IMR-90 (cell line): ENCODE data around the gene MAPK10. TPM values are rescaled to one million over a fixed set of nuclear protein-coding genes. Genes with fewer than 3 reads are reported as not detected.

Experiments used
- ATAC-seq: fragments of 200-7000 bp; cut with Tn5 transposase; 2 replicates; pipeline ENCODE4 v1.9.1; 2020; ENCODE audit warnings: low read depth, mild to moderate bottlenecking, moderate library complexity
- BruUV-seq: library from RNA; stranded (reverse); fragments of 400-500 nt; replicated peaks from 2 replicates; lab custom pipeline; 2021; lab: Mats Ljungman, UMichigan
- CTCF ChIA-PET: fragments of 300-600 bp; formaldehyde crosslinking; extraction: SDS; loops from one replicate; lab custom pipeline; 2021; ENCODE audit warnings: antibody characterized with exemption; lab: Yijun Ruan, JAX
- POLR2A ChIA-PET: fragments of 300-600 bp; sonication (Branson Sonifier 250); formaldehyde crosslinking; loops from one replicate; lab custom pipeline; 2022; ENCODE audit warnings: antibody characterized with exemption; ENCODE audit not compliant: unreplicated experiment; lab: Charles Lee
- DNase-seq: peaks from one replicate; pipeline ENCODE4 v3.0.0; 2013
- H2AFZ ChIP-seq: replicated peaks from 2 replicates; pipeline ENCODE3; 2013; ENCODE audit warnings: low read length, mild to moderate bottlenecking; ENCODE audit not compliant: poor library complexity
- H2AK5ac ChIP-seq: 2 replicates; pipeline ENCODE4 v1.6.1; 2013; ENCODE audit warnings: low read depth, low read length, inconsistent platforms
- H2AK9ac ChIP-seq: replicated peaks from 2 replicates; pipeline ENCODE3; 2013; ENCODE audit warnings: mild to moderate bottlenecking, low read depth, low read length, moderate library complexity; ENCODE audit not compliant: poor library complexity
- H2BK120ac ChIP-seq: 2 replicates; pipeline ENCODE4 v1.6.1; 2013; ENCODE audit warnings: low read depth, low read length, inconsistent platforms
- H2BK15ac ChIP-seq: 3 replicates; pipeline ENCODE4 v1.6.1; 2013; ENCODE audit warnings: low read depth, low read length, inconsistent platforms
- H2BK20ac ChIP-seq: 2 replicates; pipeline ENCODE4 v1.6.1; 2013; ENCODE audit warnings: low read depth, mild to moderate bottlenecking, inconsistent platforms, low read length, moderate library complexity
- H2BK5ac ChIP-seq: 2 replicates; pipeline ENCODE4 v1.6.1; 2013; ENCODE audit warnings: mild to moderate bottlenecking, low read depth, low read length, inconsistent platforms; ENCODE audit not compliant: poor library complexity, severe bottlenecking
- H3K14ac ChIP-seq: replicated peaks from 2 replicates; pipeline ENCODE4 v1.6.1; 2013; ENCODE audit warnings: low read depth, low read length, inconsistent platforms
- H3K18ac ChIP-seq: 2 replicates; pipeline ENCODE4 v1.6.1; 2013; ENCODE audit warnings: low read depth, low read length, control low read depth
- H3K23ac ChIP-seq: 2 replicates; pipeline ENCODE4 v1.6.1; 2013; ENCODE audit warnings: low read depth, low read length, inconsistent platforms
- H3K27ac ChIP-seq: 2 replicates; pipeline ENCODE4 v1.5.1; 2013; ENCODE audit warnings: mild to moderate bottlenecking, control low read depth, low read length; ENCODE audit not compliant: insufficient read depth
- H3K27me3 ChIP-seq: 2 replicates; pipeline ENCODE4 v1.6.1; 2013; ENCODE audit warnings: low read length; ENCODE audit not compliant: control insufficient read depth, insufficient read depth
- H3K36me3 ChIP-seq: 2 replicates; pipeline ENCODE4 v1.6.1; 2013; ENCODE audit warnings: low read length, mixed read lengths; ENCODE audit not compliant: control insufficient read depth, insufficient read depth
- H3K4ac ChIP-seq: 2 replicates; pipeline ENCODE4 v1.6.1; 2013; ENCODE audit warnings: low read depth, low read length, inconsistent platforms
- H3K4me1 ChIP-seq: 2 replicates; pipeline ENCODE4 v1.6.1; 2013; ENCODE audit warnings: low read length, mixed read lengths; ENCODE audit not compliant: control insufficient read depth, insufficient read depth
- H3K4me2 ChIP-seq: 2 replicates; pipeline ENCODE4 v1.6.1; 2013; ENCODE audit warnings: low read depth, mild to moderate bottlenecking, control low read depth, low read length, moderate library complexity
- H3K4me3 ChIP-seq: 2 replicates; pipeline ENCODE4 v1.5.1; 2013; ENCODE audit warnings: low read depth, mild to moderate bottlenecking, control low read depth, low read length, moderate library complexity; ENCODE audit not compliant: insufficient read depth
- H3K56ac ChIP-seq: 2 replicates; pipeline ENCODE4 v1.6.1; 2013; ENCODE audit warnings: low read length, inconsistent platforms; ENCODE audit not compliant: insufficient read depth; ENCODE audit errors: extremely low read depth
- H3K79me1 ChIP-seq, 2 experiments: 2 replicates each; pipeline ENCODE4 v1.6.1; 2013; ENCODE audit warnings: low read length in 2 of 2, inconsistent platforms in 1 of 2, low read depth in 1 of 2
- H3K9ac ChIP-seq: 2 replicates; pipeline ENCODE4 v1.6.1; 2013; ENCODE audit warnings: low read depth, low read length, control low read depth
- H3K9me1 ChIP-seq: 2 replicates; pipeline ENCODE4 v1.6.1; 2013; ENCODE audit warnings: low read length, inconsistent platforms; ENCODE audit not compliant: insufficient read depth
- H3K9me3 ChIP-seq: 2 replicates; pipeline ENCODE4 v1.6.1; 2013; ENCODE audit warnings: low read length; ENCODE audit not compliant: control insufficient read depth, insufficient read depth
- H4K20me1 ChIP-seq: 2 replicates; pipeline ENCODE4 v1.6.1; 2013; ENCODE audit warnings: low read length, inconsistent platforms; ENCODE audit not compliant: insufficient read depth
- H4K5ac ChIP-seq: 2 replicates; pipeline ENCODE4 v1.6.1; 2013; ENCODE audit warnings: mild to moderate bottlenecking, low read depth, low read length, control low read depth
- H4K8ac ChIP-seq, 2 experiments: 2 replicates each; pipeline ENCODE4 v1.6.1; 2013; ENCODE audit warnings: low read depth in 2 of 2, low read length in 2 of 2, control low read depth in 1 of 2, inconsistent platforms in 1 of 2
- H4K91ac ChIP-seq: 2 replicates; pipeline ENCODE4 v1.6.1; 2013; ENCODE audit warnings: low read depth, low read length, inconsistent platforms; ENCODE audit not compliant: insufficient read depth
- BHLHE40 ChIP-seq: fragments of 150-350 bp; IDR thresholded peaks from 2 replicates; pipeline ENCODE4 v1.6.1; 2016; ENCODE audit warnings: mild to moderate bottlenecking, low read depth, low read length
- CEBPB ChIP-seq: IDR thresholded peaks from 2 replicates; pipeline ENCODE4 v1.6.1; 2012; ENCODE audit warnings: low read depth, low read length, improper control_type of control experiment
- CHD1 ChIP-seq: IDR thresholded peaks from 2 replicates; pipeline ENCODE4 v1.6.1; 2012; ENCODE audit warnings: low read depth, low read length, improper control_type of control experiment
- ELK1 ChIP-seq: fragments of 150-350 bp; IDR thresholded peaks from 2 replicates; pipeline ENCODE4 v1.6.1; 2016; ENCODE audit warnings: low read depth, mild to moderate bottlenecking, low read length, moderate library complexity, borderline replicate concordance
- FOS ChIP-seq: fragments of 150-350 bp; IDR thresholded peaks from 2 replicates; pipeline ENCODE4 v1.6.1; 2016; ENCODE audit warnings: low read depth, low read length
- MAFK ChIP-seq: IDR thresholded peaks from 2 replicates; pipeline ENCODE4 v1.6.1; 2012; ENCODE audit warnings: low read depth, low read length, improper control_type of control experiment
- MAZ ChIP-seq: IDR thresholded peaks from 2 replicates; pipeline ENCODE4 v1.6.1; 2012; ENCODE audit warnings: low read depth, mild to moderate bottlenecking, low read length, improper control_type of control experiment, moderate library complexity, borderline replicate concordance
- MXI1 ChIP-seq: IDR thresholded peaks from 2 replicates; pipeline ENCODE4 v1.6.1; 2012; ENCODE audit warnings: low read depth, mild to moderate bottlenecking, low read length, moderate library complexity, borderline replicate concordance
- NFE2L2 ChIP-seq: fragments of 150-350 bp; IDR thresholded peaks from 2 replicates; pipeline ENCODE4 v1.6.1; 2016; ENCODE audit warnings: low read depth, mild to moderate bottlenecking, low read length
- POLR2A ChIP-seq: IDR thresholded peaks from 2 replicates; pipeline ENCODE4 v1.6.1; 2012; ENCODE audit warnings: mild to moderate bottlenecking, low read depth, low read length
- RAD21 ChIP-seq: IDR thresholded peaks from 2 replicates; pipeline ENCODE4 v1.6.1; 2012; ENCODE audit warnings: low read length, improper control_type of control experiment
- RCOR1 ChIP-seq: IDR thresholded peaks from 2 replicates; pipeline ENCODE4 v1.6.1; 2012; ENCODE audit warnings: mild to moderate bottlenecking, low read length, improper control_type of control experiment; ENCODE audit not compliant: insufficient replicate concordance
- RFX5 ChIP-seq: IDR thresholded peaks from 2 replicates; pipeline ENCODE4 v1.8.0; 2012; ENCODE audit warnings: low read depth, mild to moderate bottlenecking, low read length, moderate library complexity
- SMC3 ChIP-seq: fragments of 150-350 bp; IDR thresholded peaks from 2 replicates; pipeline ENCODE4 v1.6.1; 2016; ENCODE audit warnings: low read depth, mild to moderate bottlenecking, antibody characterized with exemption, low read length, moderate library complexity
- WGBS, 2 experiments: methylation state at CpG; one replicate each; pipeline versions ENCODE4 v1.1.5 to v1.1.7; 2013; ENCODE audit warnings: missing lambda C conversion rate in 2 of 2; ENCODE audit not compliant: insufficient read length in 1 of 2; ENCODE audit errors: extremely low coverage in 2 of 2; 5-methylcytosine and 5-hydroxymethylcytosine counted together
- dilution Hi-C: fragments of 300-500 bp; cut with HindIII; formaldehyde crosslinking; loops from one replicate; pipeline ENCODE4 v1.14.3; 2018; ENCODE audit warnings: low sequenced_read_pairs; ENCODE audit not compliant: unreplicated experiment
- in situ Hi-C: fragments of 300-500 bp; cut with MboI; formaldehyde crosslinking; loops from 3 replicates; pipeline ENCODE4 v1.14.3; 2019; ENCODE audit warnings: low sequenced_read_pairs, inconsistent platforms, mixed read lengths
- intact Hi-C: fragments of 100-400 bp; cut with micrococcal nuclease; formaldehyde crosslinking; loops from 2 replicates; pipeline ENCODE4 v1.10.0; 2022
- polyA plus RNA-seq, 3 experiments: library from polyadenylated mRNA; depleted of rRNA; stranded (reverse); fragments of >200 nt; gene quantifications; 2 replicates each; pipeline ENCODE4 v1.2.3, GENCODE V29; 2012; ENCODE audit warnings: low replicate concordance in 1 of 3
- total RNA-seq: library from RNA; depleted of rRNA; stranded (reverse); fragments of >200 nt; gene quantifications from 2 replicates; pipeline ENCODE4 v1.2.3, GENCODE V29; 2012
- TF ChIP-seq, protein P1 (sequence below): fragments of 150-350 bp; IDR thresholded peaks from 2 replicates; pipeline ENCODE4 v1.6.1; 2017; ENCODE audit warnings: mild to moderate bottlenecking, antibody characterized with exemption, low read length, low read depth
- TF ChIP-seq, protein P2 (sequence below): conservative IDR thresholded peaks from 2 replicates; pipeline ENCODE4 v1.5.1; 2012; ENCODE audit warnings: mild to moderate bottlenecking, low read depth, low read length, improper control_type of control experiment

The MAPK10 gene
- total and polyA plus RNA-seq, 2 of the 4 experiments (the other 2 are of a cell fraction), result 2.8 to 6.5 TPM

DNA sequence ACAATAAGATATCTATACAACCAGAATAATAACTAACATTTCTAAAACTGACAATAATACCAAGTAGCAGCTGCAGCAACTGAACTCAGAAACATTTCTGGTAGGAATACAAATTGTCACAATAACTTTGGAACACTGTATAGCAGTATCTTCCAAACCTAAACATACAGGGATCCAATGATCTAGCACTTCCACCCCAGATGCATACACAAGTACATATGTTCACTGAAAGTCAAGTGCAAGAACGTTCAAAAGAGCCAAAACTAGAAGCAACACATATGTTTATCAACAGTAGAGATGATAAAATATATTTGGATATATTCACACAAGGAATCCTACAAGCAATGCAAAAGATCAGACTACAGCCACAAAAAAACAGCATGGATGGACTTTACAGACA lies 46.2 kb downstream of the MAPK10 start:
- Histone ChIP-seq H3K36me3 (no peaks in the 10 kb centered on the region), H2BK5ac (no peak overlapping the region), H2AK5ac (no peak overlapping the region), H4K5ac (no peak overlapping the region), H3K56ac (no peak overlapping the region), H3K14ac (no peak overlapping the region), H3K79me1 (no peaks in the 10 kb centered on the region), H2AFZ (no peak overlapping the region), H4K20me1 (no peaks in the 10 kb centered on the region), H4K8ac (no peak overlapping the region), H3K23ac (no peak overlapping the region), H3K4me3 (no peak overlapping the region), H3K18ac (no peak overlapping the region), H2AK9ac (no peak overlapping the region), H3K27me3 (no peaks in the 10 kb centered on the region), H4K91ac (no peak overlapping the region), H3K4me2 (no peak overlapping the region), H2BK15ac (no peak overlapping the region), H3K4ac (no peak overlapping the region), H3K4me1 (no peaks in the 10 kb centered on the region), H2BK20ac (no peak overlapping the region), H3K9me1 (no peaks in the 10 kb centered on the region), H3K9me3 (no peaks in the 10 kb centered on the region), H2BK120ac (no peak overlapping the region), H3K9ac (no peak overlapping the region), H3K27ac (no peak overlapping the region)
- no peak for ATAC-seq
- POLR2A ChIA-PET, result no interaction called here
- dilution Hi-C loops, result no loop called here
- BruUV-seq, result no TSS peak
- CTCF ChIA-PET, result no interaction called here
- TF ChIP-seq MAZ (no peak), RFX5 (no peak), RCOR1 (no peak), ELK1 (no peak), CEBPB (no peak), FOS (no peak), POLR2A (no peak), NFE2L2 (no peak), RAD21 (no peak), MXI1 (no peak), BHLHE40 (no peak), SMC3 (no peak), MAFK (no peak), CHD1 (no peak)
- TF ChIP-seq, protein P1, sequence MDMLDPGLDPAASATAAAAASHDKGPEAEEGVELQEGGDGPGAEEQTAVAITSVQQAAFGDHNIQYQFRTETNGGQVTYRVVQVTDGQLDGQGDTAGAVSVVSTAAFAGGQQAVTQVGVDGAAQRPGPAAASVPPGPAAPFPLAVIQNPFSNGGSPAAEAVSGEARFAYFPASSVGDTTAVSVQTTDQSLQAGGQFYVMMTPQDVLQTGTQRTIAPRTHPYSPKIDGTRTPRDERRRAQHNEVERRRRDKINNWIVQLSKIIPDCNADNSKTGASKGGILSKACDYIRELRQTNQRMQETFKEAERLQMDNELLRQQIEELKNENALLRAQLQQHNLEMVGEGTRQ, result no peak
- TF ChIP-seq, protein P2, sequence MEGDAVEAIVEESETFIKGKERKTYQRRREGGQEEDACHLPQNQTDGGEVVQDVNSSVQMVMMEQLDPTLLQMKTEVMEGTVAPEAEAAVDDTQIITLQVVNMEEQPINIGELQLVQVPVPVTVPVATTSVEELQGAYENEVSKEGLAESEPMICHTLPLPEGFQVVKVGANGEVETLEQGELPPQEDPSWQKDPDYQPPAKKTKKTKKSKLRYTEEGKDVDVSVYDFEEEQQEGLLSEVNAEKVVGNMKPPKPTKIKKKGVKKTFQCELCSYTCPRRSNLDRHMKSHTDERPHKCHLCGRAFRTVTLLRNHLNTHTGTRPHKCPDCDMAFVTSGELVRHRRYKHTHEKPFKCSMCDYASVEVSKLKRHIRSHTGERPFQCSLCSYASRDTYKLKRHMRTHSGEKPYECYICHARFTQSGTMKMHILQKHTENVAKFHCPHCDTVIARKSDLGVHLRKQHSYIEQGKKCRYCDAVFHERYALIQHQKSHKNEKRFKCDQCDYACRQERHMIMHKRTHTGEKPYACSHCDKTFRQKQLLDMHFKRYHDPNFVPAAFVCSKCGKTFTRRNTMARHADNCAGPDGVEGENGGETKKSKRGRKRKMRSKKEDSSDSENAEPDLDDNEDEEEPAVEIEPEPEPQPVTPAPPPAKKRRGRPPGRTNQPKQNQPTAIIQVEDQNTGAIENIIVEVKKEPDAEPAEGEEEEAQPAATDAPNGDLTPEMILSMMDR, result no peak
- intact Hi-C loops, result no loop called here
- in situ Hi-C loops, result no loop called here
- WGBS, 2 experiments, result no CpG with 5 or more reads among the region's 1 CpG
- no peak for DNase-seq
